Stomach (tissue), 9 donors: ENCODE results near the gene DAB1. TPM values are rescaled to one million over a fixed set of nuclear protein-coding genes. Genes with fewer than 3 reads are reported as not detected.
A peak's percentile ranks its signal among the peaks of the same experiment; 100 is the strongest.

Source experiments
- DNase-seq, 2 donors: peaks; one replicate each; pipeline versions ENCODE4 v3.0.0 to v3.0.0-alpha.2; 2013 to 2019
- H3K27ac ChIP-seq, 5 donors: fragments of 200-600 bp in 4 of 5; sonication (generic) in 4 of 5; one replicate each; pipeline ENCODE4 v1.5.1; 2013 to 2019; ENCODE audit warnings: mild to moderate bottlenecking in 1 of 5, moderate library complexity in 1 of 5
- H3K27me3 ChIP-seq, 3 donors: fragments of 200-600 bp; sonication (generic); one replicate each; pipeline ENCODE4 v1.5.1; 2017 to 2019; ENCODE audit warnings: mixed run types in 1 of 3
- H3K36me3 ChIP-seq, 4 donors: fragments of 200-600 bp; sonication (generic); 1 replicate in 3 of 4; 2 replicates in 1 of 4; pipeline ENCODE4 v1.5.1; 2016 to 2019
- H3K4me1 ChIP-seq, 4 donors: fragments of 200-600 bp; sonication (generic); one replicate each; pipeline ENCODE4 v1.5.1; 2016 to 2019
- H3K4me3 ChIP-seq, 4 donors: fragments of 200-600 bp; sonication (generic) in 3 of 4; one replicate each; pipeline ENCODE4 v1.5.1; 2016 to 2019; ENCODE audit warnings: mild to moderate bottlenecking in 1 of 4
- H3K9me3 ChIP-seq, 4 donors: fragments of 200-600 bp; sonication (generic); one replicate each; pipeline ENCODE4 v1.5.1; 2016 to 2019
- EP300 ChIP-seq: sonication (generic); formaldehyde crosslinking; IDR thresholded peaks from one replicate; pipeline ENCODE4 v1.6.1; 2017; ENCODE audit warnings: antibody characterized with exemption
- POLR2A ChIP-seq, 4 donors: fragments of 450-650 bp; IDR thresholded peaks; one replicate each; pipeline ENCODE4 v1.6.1; 2016; ENCODE audit warnings: antibody characterized with exemption in 4 of 4, control low read depth in 2 of 4, mild to moderate bottlenecking in 1 of 4, moderate library complexity in 1 of 4
- POLR2AphosphoS5 ChIP-seq, 3 donors: sonication (generic); formaldehyde crosslinking; IDR thresholded peaks; one replicate each; pipeline ENCODE4 v1.6.1; 2016; ENCODE audit warnings: antibody characterized with exemption in 3 of 3
- WGBS, 5 donors: extraction: QIAGEN DNeasy Blood & Tissue Kit in 3 of 5; methylation state at CpG; one replicate each; pipeline versions ENCODE4 v1.1.5 to v1.1.7; 2013 to 2018; 5-methylcytosine and 5-hydroxymethylcytosine counted together
- intact Hi-C: fragments of 100-400 bp; cut with DNase I; formaldehyde crosslinking; loops from one replicate; pipeline ENCODE4 v1.15.1; 2023; ENCODE audit warnings: low total_unique reads
- polyA plus RNA-seq, 3 donors: library from polyadenylated mRNA; stranded (reverse); fragments of 200-250 nt; gene quantifications; one replicate each; pipeline ENCODE4 v1.2.3, GENCODE V29; 2013
- total RNA-seq, 5 donors: library from RNA; depleted of rRNA; stranded (reverse); fragments of >200 nt; gene quantifications; one replicate each; pipeline versions ENCODE4 v1.1.0 to v1.2.3, GENCODE V29; 2014 to 2016
- TF ChIP-seq, protein P1 (sequence below), 7 experiments: fragments of 450-650 bp in 4 of 7; fragments of 200-600 bp in 3 of 7; sonication (generic) in 3 of 7; IDR thresholded peaks; one replicate each; pipeline ENCODE4 v1.5.1; 2016 to 2019; ENCODE audit warnings: antibody characterized with exemption in 7 of 7, control low read depth in 2 of 7, mild to moderate bottlenecking in 1 of 7
- donor health status: healthy with polysubstance abuse.
- donor health status: Bipolar disorder and iron deficiency.
- donor health status: healthy.

Gene DAB1
- total and polyA plus RNA-seq, 8 donors: under 0.01 to 3.5 (median 0.61) TPM; not detected in 1

GRCh38 chr1:57376041-57376440 is 47.8 kb downstream of the DAB1 start:
- WGBS, 5 donors: 50 to 81% (median 63%) methylated on average over 1 of the region's 1 CpG
- Histone ChIP-seq H3K9me3 (no peaks in the 10 kb centered on the region), H3K27me3 (peaks cover 0 to 6% (median 0%) of the 10 kb centered on the region in 3 donors), H3K36me3 (no peaks in the 10 kb centered on the region), H3K4me3 (no peak overlapping the region), H3K27ac (no peak overlapping the region), H3K4me1 (no peaks in the 10 kb centered on the region)
- TF ChIP-seq POLR2AphosphoS5 (IDR thresholded peaks at IDR 0.05) (no peak), EP300 (no peak), POLR2A (IDR thresholded peaks at IDR 0.05) (no peak)
- TF ChIP-seq, protein P1, sequence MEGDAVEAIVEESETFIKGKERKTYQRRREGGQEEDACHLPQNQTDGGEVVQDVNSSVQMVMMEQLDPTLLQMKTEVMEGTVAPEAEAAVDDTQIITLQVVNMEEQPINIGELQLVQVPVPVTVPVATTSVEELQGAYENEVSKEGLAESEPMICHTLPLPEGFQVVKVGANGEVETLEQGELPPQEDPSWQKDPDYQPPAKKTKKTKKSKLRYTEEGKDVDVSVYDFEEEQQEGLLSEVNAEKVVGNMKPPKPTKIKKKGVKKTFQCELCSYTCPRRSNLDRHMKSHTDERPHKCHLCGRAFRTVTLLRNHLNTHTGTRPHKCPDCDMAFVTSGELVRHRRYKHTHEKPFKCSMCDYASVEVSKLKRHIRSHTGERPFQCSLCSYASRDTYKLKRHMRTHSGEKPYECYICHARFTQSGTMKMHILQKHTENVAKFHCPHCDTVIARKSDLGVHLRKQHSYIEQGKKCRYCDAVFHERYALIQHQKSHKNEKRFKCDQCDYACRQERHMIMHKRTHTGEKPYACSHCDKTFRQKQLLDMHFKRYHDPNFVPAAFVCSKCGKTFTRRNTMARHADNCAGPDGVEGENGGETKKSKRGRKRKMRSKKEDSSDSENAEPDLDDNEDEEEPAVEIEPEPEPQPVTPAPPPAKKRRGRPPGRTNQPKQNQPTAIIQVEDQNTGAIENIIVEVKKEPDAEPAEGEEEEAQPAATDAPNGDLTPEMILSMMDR (IDR thresholded peaks at IDR 0.05): no peak
- DNase-seq: peak in 1 of 2 donors; percentile 18
- intact Hi-C loops: no loop called here

DNA sequence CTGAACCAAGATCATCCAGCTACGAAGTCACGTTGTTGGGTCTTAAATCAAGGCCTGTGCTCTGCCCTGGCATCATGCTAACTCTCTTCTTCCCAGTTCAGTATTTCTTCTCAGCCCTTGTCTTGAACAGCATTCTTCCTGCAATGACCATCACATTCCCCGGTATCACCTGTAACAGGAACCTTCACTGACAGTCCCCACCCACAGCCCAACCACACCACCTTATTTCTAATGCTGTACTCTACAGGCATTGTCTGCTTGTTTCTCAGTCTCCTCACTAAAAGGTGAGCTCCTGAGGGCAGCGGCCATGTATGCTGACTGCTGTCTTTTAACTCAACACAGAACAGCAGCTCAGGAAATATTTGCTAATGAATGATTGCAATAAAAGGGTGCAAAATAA is 54.0 kb downstream of the DAB1 start:
- Histone ChIP-seq H3K4me3 (no peak overlapping the region), H3K4me1 (no peaks in the 10 kb centered on the region), H3K36me3 (no peaks in the 10 kb centered on the region), H3K27me3 (no peaks in the 10 kb centered on the region), H3K27ac (no peak overlapping the region), H3K9me3 (peaks cover 0 to 11% (median 7%) of the 10 kb centered on the region in 4 donors)
- intact Hi-C loops: no loop called here
- no peak for DNase-seq
- WGBS, 5 donors: 78 to 89% (median 85%) methylated on average over 4 of the region's 4 CpGs
- TF ChIP-seq POLR2A (IDR thresholded peaks at IDR 0.05): no peak
- no peak for TF ChIP-seq EP300
- TF ChIP-seq, protein P1 (IDR thresholded peaks at IDR 0.05): no peak
- no peak for TF ChIP-seq POLR2AphosphoS5 (IDR thresholded peaks at IDR 0.05)

- Histone ChIP-seq H3K4me1 (no peaks in the 10 kb centered on the region), H3K27me3 (no peaks in the 10 kb centered on the region), H3K4me3 (no peak overlapping the region), H3K9me3 (peaks cover 0 to 11% (median 7%) of the 10 kb centered on the region in 4 donors), H3K27ac (no peak overlapping the region), H3K36me3 (no peaks in the 10 kb centered on the region)
- no peak for DNase-seq
- no peak for TF ChIP-seq POLR2A (IDR thresholded peaks at IDR 0.05)
- no peak for TF ChIP-seq POLR2AphosphoS5 (IDR thresholded peaks at IDR 0.05)
- no peak for TF ChIP-seq EP300
- TF ChIP-seq, protein P1 (IDR thresholded peaks at IDR 0.05): no peak
- intact Hi-C loops: no loop called here
- 71 to 97% (median 84%) methylated on average over 2 of the region's 2 CpGs for WGBS, 5 donors
Observed at GRCh38 chr1:57367945-57368344, 55.9 kb downstream of the DAB1 start.

GRCh38 chr1:57363643-57364042 is 60.2 kb downstream of the DAB1 start:
- Histone ChIP-seq H3K27me3 (no peaks in the 10 kb centered on the region), H3K36me3 (no peaks in the 10 kb centered on the region), H3K27ac (no peak overlapping the region), H3K4me3 (no peak overlapping the region), H3K9me3 (peaks cover 0 to 14% (median 9%) of the 10 kb centered on the region in 4 donors), H3K4me1 (no peaks in the 10 kb centered on the region)
- 71 to 100% (median 81%) methylated on average over 1 of the region's 1 CpG for WGBS, 5 donors
- TF ChIP-seq, protein P1 (IDR thresholded peaks at IDR 0.05): no peak
- TF ChIP-seq POLR2A (IDR thresholded peaks at IDR 0.05) (no peak), EP300 (no peak), POLR2AphosphoS5 (IDR thresholded peaks at IDR 0.05) (no peak)
- intact Hi-C loops: no loop called here
- no peak for DNase-seq
